GM18909 (cell line): ENCODE data around the gene AURKAIP1.
"Not testable (repeated sequence)": the region's sequence is repeated elsewhere in the genome, so short reads cannot be mapped to it uniquely, and the experiment has no call there.

ENCODE experiments used
- ATAC-seq: cut with Tn5 transposase; IDR thresholded peaks from one replicate; pipeline ENCODE4 v1.9.1; 2021; ENCODE audit warnings: mild to moderate bottlenecking; ENCODE audit not compliant: unreplicated experiment, poor library complexity

AURKAIP1 gene

DNA sequence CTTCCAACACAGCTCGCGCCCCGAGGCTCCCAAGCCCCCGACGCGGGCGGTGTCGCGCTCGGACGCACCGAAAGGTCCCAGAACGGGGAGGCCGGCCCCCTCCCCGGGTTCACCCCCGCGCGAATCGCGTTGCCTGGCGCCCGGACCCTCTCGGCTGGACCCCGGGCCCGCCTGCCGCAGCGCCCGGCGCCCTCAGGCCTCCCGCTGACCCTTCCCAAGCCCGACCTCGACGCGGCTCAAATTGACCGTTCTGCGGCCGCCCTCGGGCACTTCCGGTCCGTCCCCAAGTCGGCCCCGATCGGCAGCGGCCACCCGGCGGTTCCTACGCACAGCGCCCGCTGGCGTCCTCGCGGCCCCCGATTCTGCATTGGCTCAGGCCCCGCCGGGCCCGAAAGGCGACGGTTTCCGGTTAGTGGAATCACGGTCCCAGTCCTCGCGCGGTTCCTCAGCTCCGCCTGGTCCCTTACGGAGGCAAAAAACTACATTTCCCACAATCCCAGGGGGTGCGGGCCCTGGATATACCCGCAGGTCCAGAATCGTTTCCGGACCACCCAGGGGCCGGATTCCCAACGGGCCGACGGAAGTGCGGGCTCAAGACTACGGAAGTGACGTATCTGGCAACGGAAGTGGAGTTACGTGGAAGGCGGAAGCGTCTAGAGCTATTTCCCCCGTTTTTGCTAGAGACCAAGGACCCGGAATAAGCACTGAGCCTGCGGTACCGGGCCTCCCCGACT lies at the start of gene AURKAIP1:
AURKAIP1 (minus strand) TSS at position 279 of the 734 bp plus-strand sequence. CDS start 451 bp downstream, outside the sequence.
- ATAC-seq: peak; percentile 88

DNA sequence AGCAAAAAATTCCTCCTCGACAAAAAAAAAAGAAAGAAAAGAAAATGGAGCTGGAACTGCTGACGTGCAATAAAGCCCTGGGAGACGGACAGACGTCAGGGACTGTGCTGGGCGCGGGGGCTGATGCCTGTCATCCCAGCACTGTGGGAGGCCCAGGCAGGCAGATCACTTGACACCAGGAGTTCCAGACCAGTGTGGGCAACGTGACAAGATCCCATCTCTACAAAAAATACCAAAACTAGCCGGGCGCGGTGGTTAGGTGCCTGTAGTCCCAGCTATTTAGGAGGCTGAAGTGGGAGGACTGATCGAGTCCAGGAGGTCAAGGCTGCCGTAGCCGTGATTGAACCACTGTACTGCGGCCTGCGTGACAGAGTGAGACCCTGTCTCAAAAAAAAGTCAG lies 49.7 kb upstream of the AURKAIP1 start:
- no peak for ATAC-seq

DNA sequence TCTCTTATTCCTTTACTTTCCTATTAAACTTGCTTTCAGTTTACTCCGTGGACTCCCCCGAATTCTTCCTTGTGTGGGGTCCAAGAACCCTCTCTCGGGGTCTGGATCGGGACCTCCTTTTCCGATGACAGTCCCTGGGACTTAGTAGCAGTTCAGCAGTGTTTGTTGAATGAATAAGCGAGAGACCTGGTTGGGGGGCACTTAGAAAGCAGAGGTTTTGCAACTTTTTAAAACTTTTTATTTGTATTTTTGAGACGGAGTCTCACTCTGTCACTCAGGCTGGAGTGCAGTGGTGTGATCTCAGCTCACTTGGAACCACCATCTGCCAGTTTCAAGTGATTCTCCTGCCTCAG lies 48.2 kb upstream of the AURKAIP1 start:
- ATAC-seq: no peak

- no peak for ATAC-seq
Observed at GRCh38 chr1:1422465-1423244, 47.6 kb upstream of the AURKAIP1 start.

GRCh38 chr1:1421907-1422464 lies 47.0 kb upstream of the AURKAIP1 start:
- ATAC-seq: no peak

DNA sequence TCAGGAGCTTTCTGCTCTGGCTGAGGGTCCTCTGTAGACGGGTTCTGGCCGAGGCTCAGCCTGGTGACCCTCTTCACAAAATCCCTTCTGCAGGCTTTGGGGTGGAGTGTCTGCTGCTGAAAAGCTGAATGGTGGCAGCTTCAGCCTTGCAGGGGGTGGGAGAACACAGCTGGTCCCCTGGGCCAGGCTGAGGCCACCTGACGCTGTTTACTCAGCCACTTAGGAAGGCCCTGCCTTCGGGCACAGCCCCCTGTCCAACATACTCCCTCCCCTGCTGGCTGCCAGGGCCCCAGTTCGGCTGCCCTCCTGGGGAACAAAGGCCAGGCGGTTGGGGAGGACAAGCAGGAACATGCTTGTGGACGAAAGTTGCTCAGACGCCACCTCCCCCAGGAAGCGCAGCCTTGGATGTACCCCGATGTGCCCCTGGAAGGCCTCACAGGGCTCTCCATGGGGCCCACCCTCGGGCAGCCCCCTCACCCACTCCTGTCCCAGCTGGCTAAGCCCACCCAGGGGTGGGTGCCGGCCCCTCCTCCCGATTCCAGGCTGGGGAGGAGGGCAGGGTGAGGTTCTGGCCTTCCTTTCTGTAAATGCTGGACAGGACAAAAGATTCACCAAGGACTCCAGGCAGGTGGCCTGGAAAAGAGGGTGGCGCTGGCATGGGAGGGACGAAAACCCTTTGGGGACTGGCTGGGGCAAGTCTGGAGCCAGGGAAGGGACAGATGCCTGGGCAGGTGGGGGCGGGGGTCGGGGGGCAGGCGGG lies 46.3 kb upstream of the AURKAIP1 start, which contains the start of gene ANKRD65:
ANKRD65 (minus strand) TSS at position 130 of the 760 bp plus-strand sequence. CDS start 271 bp downstream, outside the sequence.
- no peak for ATAC-seq

GRCh38 chr1:1420654-1421141 lies 45.7 kb upstream of the AURKAIP1 start:
- ATAC-seq: no peak

- no peak for ATAC-seq
Observed at GRCh38 chr1:1419813-1420653, 45.0 kb upstream of the AURKAIP1 start.

DNA sequence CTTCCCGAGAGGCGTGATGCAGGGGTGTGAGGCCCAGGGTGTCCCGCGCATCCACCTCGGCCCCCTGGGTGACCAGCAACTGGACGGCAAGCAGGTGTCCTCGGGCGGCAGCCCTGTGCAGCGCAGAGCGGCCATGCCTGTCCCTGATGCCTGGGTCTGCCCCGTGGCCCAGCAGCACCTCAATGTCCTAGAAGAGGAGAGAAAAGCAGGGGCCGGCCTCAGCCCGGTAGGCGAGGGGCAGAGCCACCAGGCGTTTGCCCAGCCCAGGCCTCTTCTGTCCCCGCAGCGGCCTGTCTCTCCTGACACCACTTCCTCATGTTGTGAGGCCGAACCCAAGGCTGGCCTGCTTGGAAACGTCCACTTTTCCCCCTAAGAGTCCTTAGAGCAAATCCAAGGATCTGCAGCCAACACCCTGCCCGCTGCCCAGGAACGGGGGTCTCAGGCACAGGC lies 44.4 kb upstream of the AURKAIP1 start:
- ATAC-seq: no peak

- no peak for ATAC-seq
Observed at GRCh38 chr1:1418464-1419362, 43.7 kb upstream of the AURKAIP1 start.

GRCh38 chr1:1417825-1418463 lies 42.9 kb upstream of the AURKAIP1 start:
- not testable (repeated sequence) for ATAC-seq

DNA sequence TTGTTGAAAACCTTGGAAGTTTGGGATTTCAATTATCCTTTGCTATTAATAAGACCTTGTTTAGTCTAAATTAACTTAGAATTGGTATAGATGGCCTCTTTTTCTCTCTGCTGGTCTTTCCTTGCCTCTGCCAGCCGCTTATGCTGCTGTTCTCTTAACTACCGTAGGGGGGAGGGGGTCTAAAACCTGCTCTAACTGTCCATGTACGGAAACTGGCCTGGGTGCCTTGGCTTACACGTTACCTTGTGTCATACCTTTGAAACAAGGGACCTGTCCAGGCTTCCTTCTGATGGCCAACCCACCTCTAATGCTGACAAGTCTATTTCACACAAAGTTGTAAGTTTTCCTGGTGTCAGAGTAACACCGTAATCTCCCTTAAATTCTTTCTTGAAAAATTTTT lies 42.4 kb upstream of the AURKAIP1 start:
- ATAC-seq: not testable (repeated sequence)

- no peak for ATAC-seq
Observed at GRCh38 chr1:1415751-1416150, 40.7 kb upstream of the AURKAIP1 start.

DNA sequence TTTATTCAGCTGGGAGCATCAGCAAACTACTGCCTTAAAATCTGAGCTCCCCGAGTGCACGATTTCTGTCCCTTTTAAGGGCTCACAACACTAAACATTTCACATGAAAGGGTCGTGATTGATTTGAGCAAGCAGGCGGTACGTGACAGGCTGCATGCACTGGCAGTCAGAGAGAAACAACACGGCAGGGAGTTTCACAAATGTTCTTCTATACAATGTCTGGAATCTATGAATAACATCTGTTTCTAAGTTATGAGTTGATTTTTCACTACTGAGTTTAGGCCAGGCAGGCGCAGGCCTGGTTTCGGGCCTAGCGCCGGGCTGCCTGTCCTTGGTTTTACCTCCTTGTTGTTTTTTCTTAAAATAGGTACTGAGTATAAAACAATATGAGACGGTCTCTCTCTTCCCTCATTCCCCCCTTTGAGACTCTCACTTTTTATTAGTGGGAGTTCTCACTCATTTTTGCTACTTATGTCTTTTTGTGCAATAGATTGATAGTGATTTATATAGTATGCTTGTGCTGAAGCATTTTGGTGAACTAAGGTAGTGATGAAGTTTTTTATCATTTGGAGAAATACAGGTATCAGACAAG lies 37.4 kb upstream of the AURKAIP1 start:
- ATAC-seq: not testable (repeated sequence)

DNA sequence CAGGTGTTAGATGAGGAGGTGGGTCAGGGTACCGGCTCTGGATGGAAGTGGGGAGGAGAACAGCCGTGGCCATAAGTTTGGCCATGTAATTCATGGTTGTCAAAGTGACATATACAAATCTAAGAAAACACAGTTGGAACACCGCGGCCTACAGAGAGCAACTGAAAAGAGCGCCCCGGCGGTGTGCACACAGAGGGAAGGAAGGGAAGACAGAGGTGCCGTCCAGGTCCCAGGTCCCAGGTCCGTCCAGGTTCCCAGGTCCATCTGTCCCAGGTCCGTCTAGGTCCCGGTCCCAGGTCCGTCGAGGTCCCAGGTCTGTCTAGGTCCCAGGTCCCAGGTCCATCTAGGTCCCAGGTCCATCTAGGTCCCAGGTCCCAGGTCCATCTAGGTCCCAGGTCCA lies 36.6 kb upstream of the AURKAIP1 start:
- no peak for ATAC-seq

GRCh38 chr1:1410238-1410637 lies 35.2 kb upstream of the AURKAIP1 start:
- ATAC-seq: not testable (repeated sequence)

DNA sequence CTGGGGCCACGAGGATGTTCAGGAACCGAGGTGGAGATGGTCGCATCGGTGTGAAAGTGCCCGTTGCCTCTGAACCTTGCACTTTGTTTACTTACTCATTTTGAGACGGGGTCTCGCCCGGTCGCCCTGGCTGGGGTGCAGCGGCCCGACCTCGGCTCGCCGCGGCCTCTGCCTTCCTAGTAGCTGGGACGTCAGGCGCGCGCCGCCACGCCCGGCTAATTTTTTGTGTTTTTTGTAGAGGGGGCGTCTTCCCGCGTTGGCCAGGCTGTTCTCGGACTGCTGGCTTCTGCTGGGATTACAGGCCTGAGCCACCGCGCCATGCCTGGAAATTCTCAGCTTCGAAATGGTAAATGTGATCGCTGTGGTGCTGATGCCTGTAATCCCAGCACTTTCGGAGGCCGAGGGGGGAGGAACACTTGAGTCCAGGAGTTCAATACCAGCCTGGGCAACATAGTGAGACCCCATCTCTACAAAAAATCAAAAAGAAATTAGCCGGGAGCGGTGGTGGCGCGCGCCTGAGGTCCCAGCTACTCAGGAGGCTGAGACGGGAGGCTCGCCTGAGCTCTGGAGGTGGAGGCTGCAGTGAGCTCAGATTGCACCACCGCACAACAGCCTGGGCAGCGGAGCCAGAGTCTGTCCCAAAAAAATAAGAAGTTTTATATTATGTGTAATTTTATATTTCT lies 32.8 kb upstream of the AURKAIP1 start:
- peak; percentile 29 for ATAC-seq
